Epithelial cell of proximal tubule (primary cell): Measurements from ENCODE around the gene ZNF507. TPM values are rescaled to one million over a fixed set of nuclear protein-coding genes. Genes with fewer than 3 reads are reported as not detected.

Experiments
- DNase-seq: peaks from one replicate; pipeline ENCODE4 v3.0.0-alpha.2; 2011; ENCODE audit warnings: low read depth
- H3K4me3 ChIP-seq: 2 replicates; pipeline ENCODE4 v1.5.1; 2011; ENCODE audit warnings: low read depth, mild to moderate bottlenecking, low read length
- CTCF ChIP-seq: conservative IDR thresholded peaks from 2 replicates; pipeline ENCODE4 v1.5.1; 2012; ENCODE audit warnings: low read depth, mild to moderate bottlenecking, low read length
- total RNA-seq: library from RNA; depleted of rRNA; stranded (reverse); fragments of >200 nt; gene quantifications from 2 replicates; pipeline ENCODE4 v1.2.3, GENCODE V29; 2015

Gene ZNF507
- total RNA-seq, 1 donor from 2014 or later: 7.6 TPM

- no peak overlapping the region for H3K4me3 ChIP-seq
- no peak for TF ChIP-seq CTCF
- no peak for DNase-seq
These were observed 35.6 kb upstream of the ZNF507 start for GRCh38 chr19:32309711-32310390.

- no peak for DNase-seq
- no peak overlapping the region for H3K4me3 ChIP-seq
- TF ChIP-seq CTCF: no peak
These were observed 34.0 kb upstream of the ZNF507 start for GRCh38 chr19:32311371-32311770.

- no peak for DNase-seq
- no peak overlapping the region for H3K4me3 ChIP-seq
- TF ChIP-seq CTCF: no peak
These were observed 31.7 kb upstream of the ZNF507 start for GRCh38 chr19:32313569-32314265.

GRCh38 chr19:32316034-32316433 lies 29.4 kb upstream of the ZNF507 start:
- no peak overlapping the region for H3K4me3 ChIP-seq
- TF ChIP-seq CTCF: no peak
- DNase-seq: no peak

DNA sequence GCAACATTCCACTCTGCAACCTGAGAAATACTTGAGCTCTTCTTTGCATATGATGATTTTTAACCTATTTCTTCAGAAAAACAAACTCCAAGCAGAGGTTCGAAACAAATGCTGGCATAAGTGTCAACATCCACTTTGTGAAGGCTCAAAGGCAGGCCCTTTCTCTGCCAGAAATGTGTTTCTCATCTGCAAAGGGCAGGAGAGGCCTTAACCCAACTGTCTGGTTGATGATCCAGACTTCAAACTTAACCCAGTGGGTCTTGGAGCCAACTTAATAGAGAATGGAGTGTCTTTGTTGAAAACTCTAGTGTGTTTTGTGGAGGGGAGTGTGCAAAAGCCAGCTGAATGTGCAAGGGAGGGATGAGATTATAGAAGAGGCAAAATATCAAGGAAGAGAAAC lies 28.3 kb upstream of the ZNF507 start:
- no peak for TF ChIP-seq CTCF
- no peak for DNase-seq

GRCh38 chr19:32318884-32319520 lies 26.4 kb upstream of the ZNF507 start:
- H3K4me3 ChIP-seq: no peak overlapping the region
- no peak for DNase-seq
- TF ChIP-seq CTCF: peak; percentile 21

More for the DNA sequence above, 28.3 kb upstream of the ZNF507 start:
- no peak overlapping the region for H3K4me3 ChIP-seq
